HL-60 (cell line): ENCODE data around the gene PCDHA12.

Source experiments
- GABPA ChIP-seq: IDR thresholded peaks from 2 replicates; pipeline ENCODE4 v1.6.1; 2012; ENCODE audit warnings: low read depth
- POLR2AphosphoS5 ChIP-seq: IDR thresholded peaks from 2 replicates; pipeline ENCODE4 v1.6.1; 2012; ENCODE audit warnings: low read depth
- REST ChIP-seq: IDR thresholded peaks from 2 replicates; pipeline ENCODE4 v1.6.1; 2012; ENCODE audit warnings: low read depth; ENCODE audit not compliant: insufficient replicate concordance
- TF ChIP-seq, protein P1 (sequence below): IDR thresholded peaks from one replicate; pipeline ENCODE4 v1.5.1; 2011; ENCODE audit warnings: low read length, control low read depth, inconsistent platforms; ENCODE audit not compliant: insufficient read depth

GRCh38 chr5:140927228-140927573, 52.1 kb downstream of the PCDHA12 start:
- TF ChIP-seq, protein P1, sequence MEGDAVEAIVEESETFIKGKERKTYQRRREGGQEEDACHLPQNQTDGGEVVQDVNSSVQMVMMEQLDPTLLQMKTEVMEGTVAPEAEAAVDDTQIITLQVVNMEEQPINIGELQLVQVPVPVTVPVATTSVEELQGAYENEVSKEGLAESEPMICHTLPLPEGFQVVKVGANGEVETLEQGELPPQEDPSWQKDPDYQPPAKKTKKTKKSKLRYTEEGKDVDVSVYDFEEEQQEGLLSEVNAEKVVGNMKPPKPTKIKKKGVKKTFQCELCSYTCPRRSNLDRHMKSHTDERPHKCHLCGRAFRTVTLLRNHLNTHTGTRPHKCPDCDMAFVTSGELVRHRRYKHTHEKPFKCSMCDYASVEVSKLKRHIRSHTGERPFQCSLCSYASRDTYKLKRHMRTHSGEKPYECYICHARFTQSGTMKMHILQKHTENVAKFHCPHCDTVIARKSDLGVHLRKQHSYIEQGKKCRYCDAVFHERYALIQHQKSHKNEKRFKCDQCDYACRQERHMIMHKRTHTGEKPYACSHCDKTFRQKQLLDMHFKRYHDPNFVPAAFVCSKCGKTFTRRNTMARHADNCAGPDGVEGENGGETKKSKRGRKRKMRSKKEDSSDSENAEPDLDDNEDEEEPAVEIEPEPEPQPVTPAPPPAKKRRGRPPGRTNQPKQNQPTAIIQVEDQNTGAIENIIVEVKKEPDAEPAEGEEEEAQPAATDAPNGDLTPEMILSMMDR, result no peak
- TF ChIP-seq REST (no peak), POLR2AphosphoS5 (no peak), GABPA (no peak)
